HG03097 (cell line): ENCODE data around the gene SLC46A2.

Experiments
- ATAC-seq: cut with Tn5 transposase; IDR thresholded peaks from one replicate; pipeline ENCODE4 v1.9.1; 2021; ENCODE audit not compliant: unreplicated experiment, low FRiP score

Gene SLC46A2

GRCh38 chr9:112833081-112833480 lies 57.6 kb downstream of the SLC46A2 start:
- ATAC-seq, result no peak

- no peak for ATAC-seq
Observed at GRCh38 chr9:112831969-112832368, 58.7 kb downstream of the SLC46A2 start.

GRCh38 chr9:112831281-112831851 lies 59.3 kb downstream of the SLC46A2 start:
- ATAC-seq, result no peak
